C4-2B (cell line): Measurements from ENCODE around the gene AK8.

Experiments used
- ZFX ChIP-seq: fragments of 450-650 bp; IDR thresholded peaks from 2 replicates; pipeline ENCODE4 v1.6.1; 2017
- TF ChIP-seq, protein P1 (sequence below): fragments of 450-650 bp; conservative IDR thresholded peaks from 2 replicates; pipeline ENCODE4 v1.5.1; 2017; ENCODE audit warnings: mild to moderate bottlenecking

DNA sequence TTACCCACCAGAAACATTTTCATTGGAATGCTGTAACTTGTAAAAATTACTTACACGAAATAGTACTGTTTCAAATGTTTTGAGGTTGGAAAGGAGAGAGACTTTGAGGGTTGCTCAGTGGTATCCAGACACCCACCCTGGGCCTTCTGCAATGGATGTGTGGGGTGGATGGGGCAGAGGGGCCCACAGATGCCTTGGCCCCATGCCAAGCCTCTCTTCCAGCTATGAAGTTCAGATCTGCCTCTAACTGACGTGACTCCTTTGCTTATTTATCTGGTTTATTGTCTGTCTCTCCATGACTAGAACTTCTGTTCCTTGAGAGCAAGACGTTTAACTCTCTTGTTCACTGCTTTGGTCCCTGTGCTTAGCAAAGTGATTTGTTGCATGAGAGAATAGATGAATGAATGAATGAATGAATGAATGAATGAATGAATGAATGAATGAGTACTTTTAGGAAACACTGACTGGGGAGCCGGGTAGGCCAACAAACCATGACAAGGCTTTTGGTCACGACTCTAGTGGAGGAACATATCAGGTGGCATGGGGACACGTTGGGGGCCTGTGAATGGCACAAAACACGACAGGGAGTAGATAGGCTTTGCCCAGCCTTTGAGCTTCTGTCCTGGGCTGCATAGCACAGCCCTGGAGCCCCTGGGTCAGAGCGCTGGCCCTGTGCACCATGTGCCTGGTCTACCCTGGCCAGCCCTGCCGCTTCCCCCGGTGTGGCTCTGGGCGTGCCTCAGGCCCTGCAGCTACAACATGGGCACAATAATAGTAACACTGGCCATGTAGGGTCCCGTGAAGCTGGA is 31.8 kb downstream of the AK8 start:
- TF ChIP-seq, protein P1, sequence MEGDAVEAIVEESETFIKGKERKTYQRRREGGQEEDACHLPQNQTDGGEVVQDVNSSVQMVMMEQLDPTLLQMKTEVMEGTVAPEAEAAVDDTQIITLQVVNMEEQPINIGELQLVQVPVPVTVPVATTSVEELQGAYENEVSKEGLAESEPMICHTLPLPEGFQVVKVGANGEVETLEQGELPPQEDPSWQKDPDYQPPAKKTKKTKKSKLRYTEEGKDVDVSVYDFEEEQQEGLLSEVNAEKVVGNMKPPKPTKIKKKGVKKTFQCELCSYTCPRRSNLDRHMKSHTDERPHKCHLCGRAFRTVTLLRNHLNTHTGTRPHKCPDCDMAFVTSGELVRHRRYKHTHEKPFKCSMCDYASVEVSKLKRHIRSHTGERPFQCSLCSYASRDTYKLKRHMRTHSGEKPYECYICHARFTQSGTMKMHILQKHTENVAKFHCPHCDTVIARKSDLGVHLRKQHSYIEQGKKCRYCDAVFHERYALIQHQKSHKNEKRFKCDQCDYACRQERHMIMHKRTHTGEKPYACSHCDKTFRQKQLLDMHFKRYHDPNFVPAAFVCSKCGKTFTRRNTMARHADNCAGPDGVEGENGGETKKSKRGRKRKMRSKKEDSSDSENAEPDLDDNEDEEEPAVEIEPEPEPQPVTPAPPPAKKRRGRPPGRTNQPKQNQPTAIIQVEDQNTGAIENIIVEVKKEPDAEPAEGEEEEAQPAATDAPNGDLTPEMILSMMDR, result no peak
- no peak for TF ChIP-seq ZFX
